ENCODE results near the gene CARS1.
"Not testable (repeated sequence)": the region's sequence is repeated elsewhere in the genome, so short reads cannot be mapped to it uniquely, and the experiment has no call there.

DNA sequence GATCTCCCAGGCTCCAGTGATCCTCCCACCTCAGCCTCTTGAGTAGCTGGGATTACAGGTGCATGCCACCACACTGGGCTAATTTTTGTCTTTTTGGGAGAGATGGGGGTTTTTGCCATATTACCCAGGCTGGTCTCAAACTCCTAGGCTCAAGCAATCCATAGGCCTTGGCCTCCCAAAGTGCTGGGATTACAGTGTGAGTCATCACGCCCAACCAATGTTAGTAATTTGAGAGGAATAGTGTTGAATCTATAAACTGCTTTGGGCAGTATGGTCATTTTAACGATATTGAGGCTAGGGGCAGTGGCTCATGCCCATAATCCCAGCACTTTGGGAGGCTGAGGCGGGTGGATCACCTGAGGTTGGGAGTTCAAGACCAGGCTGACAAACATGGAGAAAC lies 9.1 kb upstream of the CARS1 start:
- TF ChIP-seq, protein P1, sequence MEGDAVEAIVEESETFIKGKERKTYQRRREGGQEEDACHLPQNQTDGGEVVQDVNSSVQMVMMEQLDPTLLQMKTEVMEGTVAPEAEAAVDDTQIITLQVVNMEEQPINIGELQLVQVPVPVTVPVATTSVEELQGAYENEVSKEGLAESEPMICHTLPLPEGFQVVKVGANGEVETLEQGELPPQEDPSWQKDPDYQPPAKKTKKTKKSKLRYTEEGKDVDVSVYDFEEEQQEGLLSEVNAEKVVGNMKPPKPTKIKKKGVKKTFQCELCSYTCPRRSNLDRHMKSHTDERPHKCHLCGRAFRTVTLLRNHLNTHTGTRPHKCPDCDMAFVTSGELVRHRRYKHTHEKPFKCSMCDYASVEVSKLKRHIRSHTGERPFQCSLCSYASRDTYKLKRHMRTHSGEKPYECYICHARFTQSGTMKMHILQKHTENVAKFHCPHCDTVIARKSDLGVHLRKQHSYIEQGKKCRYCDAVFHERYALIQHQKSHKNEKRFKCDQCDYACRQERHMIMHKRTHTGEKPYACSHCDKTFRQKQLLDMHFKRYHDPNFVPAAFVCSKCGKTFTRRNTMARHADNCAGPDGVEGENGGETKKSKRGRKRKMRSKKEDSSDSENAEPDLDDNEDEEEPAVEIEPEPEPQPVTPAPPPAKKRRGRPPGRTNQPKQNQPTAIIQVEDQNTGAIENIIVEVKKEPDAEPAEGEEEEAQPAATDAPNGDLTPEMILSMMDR (IDR thresholded peaks at IDR 0.05 in 4 of 5, conservative IDR thresholded peaks at IDR 0.05 in 1 of 5) = not testable (repeated sequence)
- not testable (repeated sequence) for TF ChIP-seq POLR2A (IDR thresholded peaks at IDR 0.05)

All from gastrocnemius medialis (tissue), 4 donors.